ENCODE measurements around the gene C4B. TPM values are rescaled to one million over a fixed set of nuclear protein-coding genes. Genes with fewer than 3 reads are reported as not detected.
"Not testable (repeated sequence)": the region's sequence is repeated elsewhere in the genome, so short reads cannot be mapped to it uniquely, and the experiment has no call there.

C4B gene
- total RNA-seq, 1 experiment from 2014 or later, result 3.7 TPM

DNA sequence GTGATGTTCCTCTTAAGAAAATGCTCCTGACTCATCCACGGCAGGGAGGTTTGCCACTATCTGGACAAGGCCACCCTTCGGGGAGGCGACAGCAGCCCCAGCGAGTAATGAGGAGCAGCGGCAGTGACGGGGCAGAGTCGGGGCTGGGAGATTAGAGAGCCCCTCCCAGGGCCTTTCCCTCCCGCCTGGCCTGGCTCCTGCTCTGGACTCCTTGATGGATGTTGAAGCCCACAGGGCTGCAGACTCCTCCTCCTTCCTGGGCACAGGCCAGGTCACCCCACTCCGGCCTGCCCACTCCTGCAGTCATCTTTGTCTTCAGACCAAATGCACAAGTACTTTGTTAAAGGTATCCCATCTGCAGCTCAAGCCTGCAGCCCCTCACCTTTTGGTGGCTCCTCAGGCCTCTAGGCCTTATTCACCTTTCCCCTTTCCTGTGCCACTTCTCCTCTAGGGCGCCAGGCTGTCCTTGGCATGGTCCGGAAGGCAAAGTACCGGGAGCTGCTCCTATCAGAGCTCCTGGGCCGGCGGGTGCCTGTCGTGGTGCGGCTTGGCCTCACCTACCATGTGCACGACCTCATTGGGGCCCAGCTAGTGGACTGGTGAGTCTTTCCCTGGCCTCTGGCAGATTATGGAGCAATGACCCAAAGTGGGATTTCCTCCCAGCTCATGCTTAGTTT lies 1.5 kb upstream of the C4B start:
- H3K36me3 Mint-ChIP-seq; H3K27ac Mint-ChIP-seq; H3K4me3 Mint-ChIP-seq; H3K4me1 Mint-ChIP-seq; H3K27me3 Mint-ChIP-seq (ENCODE audit: low read depth); DNase-seq (ENCODE audit: low spot score); CTCF ChIA-PET; ATAC-seq; POLR2A ChIA-PET; H3K9me3 Mint-ChIP-seq: not testable (repeated sequence)

DNA sequence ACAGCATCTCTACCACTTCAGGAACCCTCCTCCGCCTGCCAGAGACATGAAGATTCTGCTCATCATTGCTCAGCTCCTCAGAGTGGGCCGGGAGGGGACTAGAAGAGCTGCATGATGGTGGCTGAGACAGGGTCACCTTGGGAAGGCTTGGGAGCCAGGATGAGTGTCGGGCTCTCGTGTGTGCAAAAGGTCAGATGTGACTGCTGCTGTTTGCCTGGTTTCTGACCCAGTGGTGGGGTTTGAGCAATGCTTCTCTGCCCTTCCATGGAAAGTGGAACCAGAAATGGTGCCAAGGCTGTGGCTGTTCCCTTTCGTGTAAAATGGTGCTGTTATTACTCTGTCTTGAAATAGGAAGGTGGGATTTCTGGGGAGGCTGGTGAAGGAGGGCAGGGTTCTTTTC lies 857 bp upstream of the C4B start:
- POLR2A ChIA-PET, CTCF ChIA-PET: not testable (repeated sequence)

DNA sequence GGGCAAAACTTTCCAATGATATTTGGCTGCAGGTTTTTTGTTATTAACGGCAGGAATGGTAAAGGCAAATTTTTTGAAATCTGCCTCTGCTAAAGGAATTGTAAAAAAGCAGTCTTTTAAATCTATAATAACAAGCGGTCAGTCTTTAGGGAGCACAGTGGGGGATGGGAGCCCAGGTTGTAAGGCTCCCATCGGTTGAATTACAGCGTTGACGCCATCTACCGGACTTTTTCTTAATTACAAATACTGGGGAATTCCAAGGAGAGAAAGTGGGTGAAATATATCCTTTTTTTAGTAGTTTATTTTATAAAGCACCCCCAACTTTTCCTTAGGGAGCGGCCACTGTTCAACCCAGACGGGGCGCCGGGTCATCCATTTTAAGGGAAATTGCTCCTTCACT lies 7.5 kb downstream of the C4B start:
- ATAC-seq, result peak; percentile 80
- not testable (repeated sequence) for H3K27me3 Mint-ChIP-seq (ENCODE audit: low read depth)

More for the DNA sequence above, 857 bp upstream of the C4B start:
- ATAC-seq; DNase-seq (ENCODE audit: low spot score); H3K4me3 Mint-ChIP-seq; H3K27me3 Mint-ChIP-seq (ENCODE audit: low read depth); H3K27ac Mint-ChIP-seq; H3K9me3 Mint-ChIP-seq; H3K4me1 Mint-ChIP-seq; H3K36me3 Mint-ChIP-seq: not testable (repeated sequence)

DNA sequence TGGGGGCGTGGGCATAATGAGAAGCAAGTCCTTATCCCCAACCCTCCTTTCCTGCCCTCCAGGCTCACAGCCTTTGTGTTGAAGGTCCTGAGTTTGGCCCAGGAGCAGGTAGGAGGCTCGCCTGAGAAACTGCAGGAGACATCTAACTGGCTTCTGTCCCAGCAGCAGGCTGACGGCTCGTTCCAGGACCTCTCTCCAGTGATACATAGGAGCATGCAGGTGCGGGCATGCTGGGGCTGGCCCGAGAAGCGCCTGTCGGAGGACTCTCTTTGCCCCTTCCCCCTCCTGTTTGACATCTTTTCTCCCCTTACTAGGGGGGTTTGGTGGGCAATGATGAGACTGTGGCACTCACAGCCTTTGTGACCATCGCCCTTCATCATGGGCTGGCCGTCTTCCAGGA lies 14.0 kb downstream of the C4B start:
- H3K9me3 Mint-ChIP-seq; H3K36me3 Mint-ChIP-seq; POLR2A ChIA-PET; ATAC-seq; DNase-seq (ENCODE audit: low spot score); H3K27me3 Mint-ChIP-seq (ENCODE audit: low read depth); CTCF ChIA-PET; H3K4me3 Mint-ChIP-seq; H3K27ac Mint-ChIP-seq; H3K4me1 Mint-ChIP-seq: not testable (repeated sequence)

More for the DNA sequence above, 7.5 kb downstream of the C4B start:
- H3K36me3 Mint-ChIP-seq; DNase-seq (ENCODE audit: low spot score); H3K9me3 Mint-ChIP-seq; H3K4me1 Mint-ChIP-seq; POLR2A ChIA-PET; CTCF ChIA-PET; H3K4me3 Mint-ChIP-seq; H3K27ac Mint-ChIP-seq: not testable (repeated sequence)

DNA sequence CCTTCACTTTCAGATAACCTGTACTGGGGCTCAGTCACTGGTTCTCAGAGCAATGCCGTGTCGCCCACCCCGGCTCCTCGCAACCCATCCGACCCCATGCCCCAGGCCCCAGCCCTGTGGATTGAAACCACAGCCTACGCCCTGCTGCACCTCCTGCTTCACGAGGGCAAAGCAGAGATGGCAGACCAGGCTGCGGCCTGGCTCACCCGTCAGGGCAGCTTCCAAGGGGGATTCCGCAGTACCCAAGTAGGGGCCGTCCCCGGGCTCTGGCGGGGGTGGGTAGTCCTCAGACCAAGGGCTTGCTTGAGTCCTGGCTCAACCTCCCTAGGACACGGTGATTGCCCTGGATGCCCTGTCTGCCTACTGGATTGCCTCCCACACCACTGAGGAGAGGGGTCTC lies 15.0 kb downstream of the C4B start:
- H3K4me1 Mint-ChIP-seq; POLR2A ChIA-PET; CTCF ChIA-PET; H3K9me3 Mint-ChIP-seq; H3K27me3 Mint-ChIP-seq (ENCODE audit: low read depth); ATAC-seq; DNase-seq (ENCODE audit: low spot score); H3K36me3 Mint-ChIP-seq; H3K4me3 Mint-ChIP-seq; H3K27ac Mint-ChIP-seq: not testable (repeated sequence)

DNA sequence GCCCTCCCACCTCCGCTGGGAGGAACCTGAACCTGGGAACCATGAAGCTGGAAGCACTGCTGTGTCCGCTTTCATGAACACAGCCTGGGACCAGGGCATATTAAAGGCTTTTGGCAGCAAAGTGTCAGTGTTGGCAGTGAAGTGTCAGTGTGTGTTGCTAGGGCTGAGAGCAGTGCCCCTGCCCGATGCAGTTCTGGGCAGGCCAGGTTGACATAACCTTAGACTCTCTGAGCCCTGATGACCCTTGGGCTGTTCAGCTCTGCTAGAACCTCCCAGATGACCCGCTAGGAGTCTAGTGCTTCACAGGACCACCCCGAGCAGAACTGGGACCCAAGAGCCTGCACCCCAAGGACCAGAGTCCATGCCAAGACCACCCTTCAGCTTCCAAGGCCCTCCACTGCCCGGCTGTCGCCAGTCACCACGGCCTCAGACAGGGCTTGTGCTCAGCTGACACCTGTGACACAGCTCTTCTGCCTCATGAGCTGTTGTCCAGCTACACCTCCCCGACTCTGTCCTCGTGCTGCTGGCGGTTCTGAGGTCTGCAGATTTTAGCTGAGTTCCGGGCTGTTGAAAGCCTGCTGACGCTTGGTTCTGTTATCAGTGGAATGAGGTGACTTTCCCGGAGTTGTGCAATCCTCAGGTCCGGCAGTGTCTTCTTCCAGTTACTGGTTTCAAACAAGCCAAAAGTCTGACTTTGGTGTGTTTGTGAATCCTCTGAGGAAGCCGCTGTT lies 20.9 kb downstream of the C4B start:
- H3K27me3 Mint-ChIP-seq (ENCODE audit: low read depth); CTCF ChIA-PET; H3K27ac Mint-ChIP-seq; H3K4me1 Mint-ChIP-seq; H3K9me3 Mint-ChIP-seq; POLR2A ChIA-PET; H3K36me3 Mint-ChIP-seq; H3K4me3 Mint-ChIP-seq; DNase-seq (ENCODE audit: low spot score); ATAC-seq: not testable (repeated sequence)

DNA sequence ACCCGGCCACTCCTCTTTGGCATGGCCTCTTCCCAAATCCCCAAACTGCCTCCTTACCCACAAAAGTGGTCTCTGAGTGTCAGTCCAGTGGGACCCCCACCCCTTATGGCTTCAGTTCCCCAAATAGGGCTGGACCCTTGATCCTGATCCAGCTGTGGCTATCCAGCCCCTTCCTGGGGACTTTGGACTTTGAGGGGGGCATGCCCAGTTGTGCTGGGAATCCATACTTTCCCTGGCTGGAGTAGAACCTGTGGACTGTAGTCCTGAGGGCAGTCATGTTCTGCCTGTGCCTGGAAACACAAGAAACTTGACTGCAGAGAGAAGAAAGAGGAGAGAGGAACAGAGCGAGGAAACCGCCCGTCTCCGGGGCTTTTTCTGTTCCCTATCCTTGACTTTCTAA lies 22.5 kb downstream of the C4B start:
- CTCF ChIA-PET, POLR2A ChIA-PET, H3K4me1 Mint-ChIP-seq: not testable (repeated sequence)

DNA sequence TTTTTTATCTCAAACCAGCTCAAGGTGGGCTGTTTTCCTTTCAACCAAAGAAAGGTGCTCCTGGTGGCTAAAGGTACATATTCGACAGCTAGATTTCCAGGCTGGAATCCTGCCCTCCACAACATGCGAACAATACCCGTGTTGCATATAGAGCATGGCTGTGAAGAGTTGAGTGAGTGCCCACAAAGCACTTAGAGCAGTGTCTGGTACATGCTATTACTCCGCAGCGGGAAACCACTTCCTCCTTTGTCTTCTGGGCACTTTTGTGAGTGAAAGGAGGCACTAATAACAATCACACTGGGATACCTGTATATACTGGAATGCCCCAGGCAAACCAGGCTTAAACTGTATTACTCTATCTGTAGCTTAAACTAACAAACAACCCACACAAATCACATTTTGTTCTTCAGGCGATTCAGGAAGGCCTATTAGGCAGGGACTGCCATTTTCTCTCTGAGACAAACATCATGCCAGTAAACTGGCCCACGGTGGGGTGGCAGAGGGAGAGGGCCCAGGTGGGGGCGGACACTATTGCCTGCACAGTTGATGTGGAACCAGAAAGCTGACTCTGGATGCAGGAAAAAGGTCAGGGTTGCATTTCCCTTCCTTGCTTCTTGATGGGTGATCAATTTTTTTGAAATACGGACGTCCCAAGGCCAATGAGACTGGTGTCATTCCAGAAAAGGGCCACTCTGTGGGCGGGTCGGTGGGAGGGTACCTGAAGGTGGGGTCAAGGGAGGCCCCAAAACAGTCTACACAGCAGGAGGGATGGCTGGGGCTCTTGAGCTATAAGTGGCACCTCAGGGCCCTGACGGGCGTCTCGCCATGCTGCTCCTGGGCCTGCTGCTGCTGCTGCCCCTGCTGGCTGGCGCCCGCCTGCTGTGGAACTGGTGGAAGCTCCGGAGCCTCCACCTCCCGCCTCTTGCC lies 23.3 kb downstream of the C4B start, which contains the start of gene CYP21A2:
Gene CYP21A2 (plus strand): TSS at position 818 of the 927 bp plus-strand sequence. CDS start 8 bp downstream, at position 826.
- CTCF ChIA-PET; H3K27me3 Mint-ChIP-seq (ENCODE audit: low read depth); POLR2A ChIA-PET; H3K4me3 Mint-ChIP-seq; H3K36me3 Mint-ChIP-seq; ATAC-seq; DNase-seq (ENCODE audit: low spot score); H3K4me1 Mint-ChIP-seq; H3K27ac Mint-ChIP-seq; H3K9me3 Mint-ChIP-seq: not testable (repeated sequence)

More for the DNA sequence above, 22.5 kb downstream of the C4B start:
- ATAC-seq; H3K27me3 Mint-ChIP-seq (ENCODE audit: low read depth); DNase-seq (ENCODE audit: low spot score); H3K9me3 Mint-ChIP-seq; H3K36me3 Mint-ChIP-seq; H3K27ac Mint-ChIP-seq; H3K4me3 Mint-ChIP-seq: not testable (repeated sequence)

DNA sequence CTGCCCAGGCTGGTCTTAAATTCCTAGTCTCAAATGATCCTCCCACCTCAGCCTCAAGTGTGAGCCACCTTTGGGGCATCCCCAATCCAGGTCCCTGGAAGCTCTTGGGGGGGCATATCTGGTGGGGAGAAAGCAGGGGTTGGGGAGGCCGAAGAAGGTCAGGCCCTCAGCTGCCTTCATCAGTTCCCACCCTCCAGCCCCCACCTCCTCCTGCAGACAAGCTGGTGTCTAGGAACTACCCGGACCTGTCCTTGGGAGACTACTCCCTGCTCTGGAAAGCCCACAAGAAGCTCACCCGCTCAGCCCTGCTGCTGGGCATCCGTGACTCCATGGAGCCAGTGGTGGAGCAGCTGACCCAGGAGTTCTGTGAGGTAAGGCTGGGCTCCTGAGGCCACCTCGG lies 24.3 kb downstream of the C4B start:
- DNase-seq (ENCODE audit: low spot score); H3K9me3 Mint-ChIP-seq; POLR2A ChIA-PET; ATAC-seq; H3K4me3 Mint-ChIP-seq; H3K27ac Mint-ChIP-seq; H3K4me1 Mint-ChIP-seq; H3K36me3 Mint-ChIP-seq; H3K27me3 Mint-ChIP-seq (ENCODE audit: low read depth): not testable (repeated sequence)
- CTCF ChIA-PET, result interaction anchor here (0.6 kb wide), 1 partner anchor 548 kb away, joined by 3 read pairs; no protein-coding TSS in a partner anchor

DNA sequence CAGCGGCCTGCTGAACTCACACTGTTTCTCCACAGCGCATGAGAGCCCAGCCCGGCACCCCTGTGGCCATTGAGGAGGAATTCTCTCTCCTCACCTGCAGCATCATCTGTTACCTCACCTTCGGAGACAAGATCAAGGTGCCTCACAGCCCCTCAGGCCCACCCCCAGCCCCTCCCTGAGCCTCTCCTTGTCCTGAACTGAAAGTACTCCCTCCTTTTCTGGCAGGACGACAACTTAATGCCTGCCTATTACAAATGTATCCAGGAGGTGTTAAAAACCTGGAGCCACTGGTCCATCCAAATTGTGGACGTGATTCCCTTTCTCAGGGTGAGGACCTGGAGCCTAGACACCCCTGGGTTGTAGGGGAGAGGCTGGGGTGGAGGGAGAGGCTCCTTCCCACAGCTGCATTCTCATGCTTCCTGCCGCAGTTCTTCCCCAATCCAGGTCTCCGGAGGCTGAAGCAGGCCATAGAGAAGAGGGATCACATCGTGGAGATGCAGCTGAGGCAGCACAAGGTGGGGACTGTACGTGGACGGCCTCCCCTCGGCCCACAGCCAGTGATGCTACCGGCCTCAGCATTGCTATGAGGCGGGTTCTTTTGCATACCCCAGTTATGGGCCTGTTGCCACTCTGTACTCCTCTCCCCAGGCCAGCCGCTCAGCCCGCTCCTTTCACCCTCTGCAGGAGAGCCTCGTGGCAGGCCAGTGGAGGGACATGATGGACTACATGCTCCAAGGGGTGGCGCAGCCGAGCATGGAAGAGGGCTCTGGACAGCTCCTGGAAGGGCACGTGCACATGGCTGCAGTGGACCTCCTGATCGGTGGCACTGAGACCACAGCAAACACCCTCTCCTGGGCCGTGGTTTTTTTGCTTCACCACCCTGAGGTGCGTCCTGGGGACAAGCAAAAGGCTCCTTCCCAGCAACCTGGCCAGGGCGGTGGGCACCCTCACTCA lies 25.0 kb downstream of the C4B start:
- POLR2A ChIA-PET, result not testable (repeated sequence)

More for the DNA sequence above, 25.0 kb downstream of the C4B start:
- CTCF ChIA-PET, result interaction anchor here (0.6 to 1.0 kb wide), 2 partner anchors 8 to 548 kb away, joined by 3 read pairs; no protein-coding TSS in a partner anchor
- H3K27me3 Mint-ChIP-seq (ENCODE audit: low read depth); H3K4me1 Mint-ChIP-seq; ATAC-seq; H3K27ac Mint-ChIP-seq; H3K4me3 Mint-ChIP-seq; H3K36me3 Mint-ChIP-seq; DNase-seq (ENCODE audit: low spot score); H3K9me3 Mint-ChIP-seq: not testable (repeated sequence)

Data from WTC11 (cell line).